Stomach (tissue), 4 donors: ENCODE measurements around the gene LYSMD2.

Experiments used
- EP300 ChIP-seq: sonication (generic); formaldehyde crosslinking; IDR thresholded peaks from one replicate; pipeline ENCODE4 v1.6.1; 2017; ENCODE audit warnings: antibody characterized with exemption
- TF ChIP-seq, protein P1 (sequence below), 7 experiments: fragments of 450-650 bp in 4 of 7; fragments of 200-600 bp in 3 of 7; sonication (generic) in 3 of 7; IDR thresholded peaks; one replicate each; pipeline ENCODE4 v1.5.1; 2016 to 2019; ENCODE audit warnings: antibody characterized with exemption in 7 of 7, control low read depth in 2 of 7, mild to moderate bottlenecking in 1 of 7

- TF ChIP-seq, protein P1, sequence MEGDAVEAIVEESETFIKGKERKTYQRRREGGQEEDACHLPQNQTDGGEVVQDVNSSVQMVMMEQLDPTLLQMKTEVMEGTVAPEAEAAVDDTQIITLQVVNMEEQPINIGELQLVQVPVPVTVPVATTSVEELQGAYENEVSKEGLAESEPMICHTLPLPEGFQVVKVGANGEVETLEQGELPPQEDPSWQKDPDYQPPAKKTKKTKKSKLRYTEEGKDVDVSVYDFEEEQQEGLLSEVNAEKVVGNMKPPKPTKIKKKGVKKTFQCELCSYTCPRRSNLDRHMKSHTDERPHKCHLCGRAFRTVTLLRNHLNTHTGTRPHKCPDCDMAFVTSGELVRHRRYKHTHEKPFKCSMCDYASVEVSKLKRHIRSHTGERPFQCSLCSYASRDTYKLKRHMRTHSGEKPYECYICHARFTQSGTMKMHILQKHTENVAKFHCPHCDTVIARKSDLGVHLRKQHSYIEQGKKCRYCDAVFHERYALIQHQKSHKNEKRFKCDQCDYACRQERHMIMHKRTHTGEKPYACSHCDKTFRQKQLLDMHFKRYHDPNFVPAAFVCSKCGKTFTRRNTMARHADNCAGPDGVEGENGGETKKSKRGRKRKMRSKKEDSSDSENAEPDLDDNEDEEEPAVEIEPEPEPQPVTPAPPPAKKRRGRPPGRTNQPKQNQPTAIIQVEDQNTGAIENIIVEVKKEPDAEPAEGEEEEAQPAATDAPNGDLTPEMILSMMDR (IDR thresholded peaks at IDR 0.05): no peak
- TF ChIP-seq EP300: no peak
Measured at GRCh38 chr15:51737522-51738305, at the start of gene LYSMD2.
